Measurements from ENCODE around the gene UNC5A. TPM values are rescaled to one million over a fixed set of nuclear protein-coding genes. Genes with fewer than 3 reads are reported as not detected.

The UNC5A gene
- total and polyA plus RNA-seq, 2 of the 8 experiments (the other 6 are each of a cell fraction or from before 2014, with no cell fraction given): 4.0 to 7.6 TPM

- Histone ChIP-seq H4K20me1 (replicated peaks in 1 of 2; ENCODE audit: control insufficient read depth in 1 of 2, insufficient read depth in 2 of 2, low read length in 2 of 2) (no peaks in the 10 kb centered on the region), H4K5ac (ENCODE audit: insufficient read length, low read depth, low read length) (no peak overlapping the region), H2BK12ac (ENCODE audit: low read depth, low read length) (no peak overlapping the region), H2BK20ac (ENCODE audit: low read length) (no peak overlapping the region), H3K36me3 (ENCODE audit: control insufficient read depth in 2 of 4, insufficient read depth in 4 of 4, low read length in 3 of 4) (no peaks in the 10 kb centered on the region), H3K23ac (ENCODE audit: insufficient read length) (no peak overlapping the region), H4K91ac (replicated peaks; ENCODE audit: insufficient read length, low read length) (no peak overlapping the region), H3K56ac (replicated peaks; ENCODE audit: insufficient read length, low read depth, low read length) (no peak overlapping the region), H2BK5ac (ENCODE audit: low read depth, low read length) (no peak overlapping the region), H3K4ac (replicated peaks; ENCODE audit: insufficient read length, low read depth, low read length) (no peak overlapping the region), H2BK15ac (ENCODE audit: low read length) (no peak overlapping the region), H3K23me2 (ENCODE audit: low read depth, low read length) (no peaks in the 10 kb centered on the region), H3K79me2 (ENCODE audit: control insufficient read depth in 1 of 2, insufficient read depth in 2 of 2, low read length in 2 of 2) (no peaks in the 10 kb centered on the region), H3K9ac (replicated peaks in 1 of 4; ENCODE audit: extremely low read depth in 1 of 4, low read depth in 3 of 4, low read length in 3 of 4) (no peak overlapping the region), H3K14ac (ENCODE audit: insufficient read length) (no peak overlapping the region), H3K27ac (ENCODE audit: low read depth, low read length) (no peak overlapping the region), H3K27me3 (replicated peaks in 1 of 4; ENCODE audit: control insufficient read depth in 3 of 4, extremely low read depth in 1 of 4, insufficient read depth in 3 of 4, low read length in 3 of 4) (no peaks in the 10 kb centered on the region), H4K8ac (ENCODE audit: extremely low read depth, insufficient read depth, low read length) (no peak overlapping the region), H3K4me1 (replicated peaks in 1 of 4; ENCODE audit: control insufficient read depth in 3 of 4, insufficient read depth in 4 of 4, low read length in 3 of 4) (peaks cover 0 to 4% (median 0%) of the 10 kb centered on the region in 4 experiments; a peak in 2 of 7 replicates), H3K4me2 (ENCODE audit: insufficient read depth in 1 of 2, low read depth in 2 of 2, low read length in 2 of 2) (no peak overlapping the region), H3K79me1 (ENCODE audit: low read depth, low read length) (no peaks in the 10 kb centered on the region), H3K4me3 (ENCODE audit: extremely low read depth in 1 of 4, insufficient read depth in 2 of 4, low read depth in 3 of 4, low read length in 4 of 4) (no peak overlapping the region), H2AK5ac (ENCODE audit: low read depth, low read length) (no peak overlapping the region), H3K9me3 (ENCODE audit: insufficient read depth in 2 of 2, low read depth in 1 of 2, low read length in 1 of 2) (no peaks in the 10 kb centered on the region), H3K18ac (ENCODE audit: extremely low read depth, low read length) (0 out of 2 replicates have a peak overlapping the region, but pooled peaks have one; percentile 9), H2BK120ac (replicated peaks; ENCODE audit: low read depth, low read length) (no peak overlapping the region), H2AFZ (ENCODE audit: low read length) (no peak overlapping the region)
- DNase-seq (ENCODE audit: low read depth in 1 of 2, low spot score in 2 of 2) (no peak), FAIRE-seq (no peak)
- ChIA-PET POLR2A (ENCODE audit: partially characterized antibody) (interaction anchor here (0.7 to 1.6 kb wide), 2 partner anchors 17 to 18 kb away, joined by 3 to 4 read pairs; partner anchors contain the start of gene HK3), CTCF (ENCODE audit: partially characterized antibody) (interaction anchor here (0.7 to 5.4 kb wide), 12 partner anchors 8 to 224 kb away, joined by 3 to 34 read pairs (median 3); no protein-coding TSS in a partner anchor)
- 86% methylated on average over 25 of the region's 25 CpGs; no CpG with 5 or more reads in 1 of the 2 experiments for WGBS, 2 experiments (ENCODE audit: extremely low coverage in 1 of 2, insufficient coverage in 1 of 2, insufficient read length in 1 of 2, insufficient replicate concordance in 2 of 2, low coverage in 1 of 2, low lambda C conversion rate in 2 of 2, missing lambda C conversion rate in 1 of 2)
- TF ChIP-seq GTF2F1 (IDR thresholded peaks at IDR 0.05; ENCODE audit: borderline replicate concordance, low read depth, low read length): no peak
- no peak for TF ChIP-seq MAFK (IDR thresholded peaks at IDR 0.05; ENCODE audit: low read depth, low read length)
- TF ChIP-seq RXRA (IDR thresholded peaks at IDR 0.05; ENCODE audit: insufficient read depth, low read depth, low read length): no peak
- TF ChIP-seq BCL11A (IDR thresholded peaks at IDR 0.05; ENCODE audit: low read depth in 2 of 2, low read length in 2 of 2): no peak
- TF ChIP-seq TBP (IDR thresholded peaks at IDR 0.05; ENCODE audit: low read depth, low read length): no peak
- TF ChIP-seq HDAC6 (IDR thresholded peaks at IDR 0.05; ENCODE audit: low read depth, low read length): no peak
- TF ChIP-seq USF2 (IDR thresholded peaks at IDR 0.05; ENCODE audit: low read length): no peak
These were observed 71.6 kb downstream of the UNC5A start for GRCh38 chr5:176881816-176882566.

Data from H1 (cell line).